Hepatocyte (in vitro differentiated cells): ENCODE results near the gene GIMAP6. TPM values are rescaled to one million over a fixed set of nuclear protein-coding genes. Genes with fewer than 3 reads are reported as not detected.

Source experiments
- DNase-seq: peaks from one replicate; pipeline ENCODE4 v3.0.0-alpha.2; 2016; ENCODE audit warnings: low spot score
- H2AFZ ChIP-seq: fragments of 200-600 bp; sonication (generic); 2 replicates; pipeline ENCODE4 v1.6.0; 2016; ENCODE audit warnings: antibody characterized with exemption, mild to moderate bottlenecking
- H3K27ac ChIP-seq: fragments of 200-600 bp; sonication (generic); 2 replicates; pipeline ENCODE4 v1.5.1; 2016; ENCODE audit warnings: mild to moderate bottlenecking
- H3K27me3 ChIP-seq: fragments of 200-600 bp; sonication (generic); 2 replicates; pipeline ENCODE4 v1.6.1; 2016
- H3K36me3 ChIP-seq: fragments of 200-600 bp; sonication (generic); replicated peaks from 2 replicates; pipeline ENCODE4 v1.5.1; 2016; ENCODE audit warnings: low read depth; ENCODE audit not compliant: insufficient read depth
- H3K4me1 ChIP-seq: fragments of 200-600 bp; sonication (generic); 2 replicates; pipeline ENCODE4 v1.5.1; 2016; ENCODE audit warnings: mild to moderate bottlenecking, moderate library complexity; ENCODE audit not compliant: insufficient read depth
- H3K4me2 ChIP-seq: fragments of 200-600 bp; sonication (generic); 2 replicates; pipeline ENCODE4 v1.6.0; 2016
- H3K4me3 ChIP-seq: fragments of 200-600 bp; sonication (generic); 2 replicates; pipeline ENCODE4 v1.5.1; 2016; ENCODE audit warnings: mild to moderate bottlenecking
- H3K79me2 ChIP-seq: fragments of 200-600 bp; sonication (generic); 2 replicates; pipeline ENCODE4 v1.6.0; 2017; ENCODE audit warnings: mild to moderate bottlenecking
- H3K9me2 ChIP-seq: fragments of 200-600 bp; sonication (generic); replicated peaks from 2 replicates; pipeline ENCODE4 v1.6.0; 2017; ENCODE audit warnings: mild to moderate bottlenecking; ENCODE audit not compliant: insufficient read depth
- H3K9me3 ChIP-seq: fragments of 200-600 bp; sonication (generic); 2 replicates; pipeline ENCODE4 v1.5.1; 2016; ENCODE audit warnings: low read depth, mild to moderate bottlenecking
- H4K20me1 ChIP-seq: fragments of 200-600 bp; sonication (generic); 2 replicates; pipeline ENCODE4 v1.6.0; 2016; ENCODE audit warnings: mild to moderate bottlenecking; ENCODE audit not compliant: insufficient read depth, poor library complexity, severe bottlenecking
- EZH2 ChIP-seq: fragments of 200-600 bp; sonication (generic); IDR thresholded peaks from 2 replicates; pipeline ENCODE4 v1.6.1; 2016; ENCODE audit warnings: antibody characterized with exemption, mild to moderate bottlenecking, borderline replicate concordance
- EZH2phosphoT487 ChIP-seq: fragments of 200-600 bp; sonication (generic); IDR thresholded peaks from one replicate; pipeline ENCODE4 v1.6.1; 2018; ENCODE audit warnings: antibody characterized with exemption, mild to moderate bottlenecking, low read depth, moderate library complexity; ENCODE audit not compliant: unreplicated experiment, severe bottlenecking
- WGBS: methylation state at CpG from one replicate; pipeline ENCODE4 v1.1.6; 2016; ENCODE audit warnings: low lambda C conversion rate; ENCODE audit errors: missing lambda C conversion rate; 5-methylcytosine and 5-hydroxymethylcytosine counted together
- polyA plus RNA-seq: library from polyadenylated mRNA; unstranded; fragments of >200 nt; fragmentation: Nextera tagmentation; extraction: Ambion mirVana; gene quantifications from 2 replicates; pipeline ENCODE4 v1.2.1, GENCODE V29; 2016
- total RNA-seq: library from RNA; depleted of rRNA; stranded (reverse); fragments of >200 nt; gene quantifications from 2 replicates; pipeline ENCODE4 v1.2.3, GENCODE V29; 2014
- TF ChIP-seq, protein P1 (sequence below): fragments of 200-600 bp; sonication (generic); IDR thresholded peaks from 2 replicates; pipeline ENCODE4 v1.5.1; 2016; ENCODE audit warnings: antibody characterized with exemption, mild to moderate bottlenecking; ENCODE audit not compliant: poor library complexity

The GIMAP6 gene
- total and polyA plus RNA-seq, 2 experiments from 2014 or later, result 0.27 to 0.82 TPM

DNA sequence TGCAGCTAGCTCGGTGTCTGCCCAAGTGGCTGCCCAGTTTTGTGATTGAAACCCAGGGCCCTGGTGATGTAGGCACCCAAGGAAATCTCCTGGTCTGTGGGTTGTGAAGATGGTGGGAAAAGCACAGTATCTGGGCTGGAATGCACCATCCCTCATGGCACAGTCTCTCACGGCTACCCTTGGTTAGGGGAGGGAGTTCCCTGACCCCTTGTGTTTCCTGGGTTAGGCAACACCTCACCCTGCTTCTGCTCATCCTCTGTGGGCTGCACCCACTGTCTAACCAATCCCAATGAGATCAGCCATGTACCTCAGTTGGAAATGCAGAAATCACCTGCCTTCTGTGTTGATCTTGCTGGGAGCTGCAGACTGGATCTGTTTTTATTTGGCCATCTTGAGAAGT lies 37.4 kb downstream of the GIMAP6 start:
- Histone ChIP-seq H3K4me2 (no peak overlapping the region), H3K9me3 (no peaks in the 10 kb centered on the region), H4K20me1 (no peaks in the 10 kb centered on the region), H3K36me3 (no peaks in the 10 kb centered on the region), H3K79me2 (no peaks in the 10 kb centered on the region), H3K4me1 (no peaks in the 10 kb centered on the region), H3K9me2 (no peaks in the 10 kb centered on the region), H3K27ac (no peak overlapping the region), H3K27me3 (no peaks in the 10 kb centered on the region), H2AFZ (no peak overlapping the region), H3K4me3 (no peak overlapping the region)
- 85% methylated on average over 2 of the region's 2 CpGs for WGBS
- TF ChIP-seq, protein P1, sequence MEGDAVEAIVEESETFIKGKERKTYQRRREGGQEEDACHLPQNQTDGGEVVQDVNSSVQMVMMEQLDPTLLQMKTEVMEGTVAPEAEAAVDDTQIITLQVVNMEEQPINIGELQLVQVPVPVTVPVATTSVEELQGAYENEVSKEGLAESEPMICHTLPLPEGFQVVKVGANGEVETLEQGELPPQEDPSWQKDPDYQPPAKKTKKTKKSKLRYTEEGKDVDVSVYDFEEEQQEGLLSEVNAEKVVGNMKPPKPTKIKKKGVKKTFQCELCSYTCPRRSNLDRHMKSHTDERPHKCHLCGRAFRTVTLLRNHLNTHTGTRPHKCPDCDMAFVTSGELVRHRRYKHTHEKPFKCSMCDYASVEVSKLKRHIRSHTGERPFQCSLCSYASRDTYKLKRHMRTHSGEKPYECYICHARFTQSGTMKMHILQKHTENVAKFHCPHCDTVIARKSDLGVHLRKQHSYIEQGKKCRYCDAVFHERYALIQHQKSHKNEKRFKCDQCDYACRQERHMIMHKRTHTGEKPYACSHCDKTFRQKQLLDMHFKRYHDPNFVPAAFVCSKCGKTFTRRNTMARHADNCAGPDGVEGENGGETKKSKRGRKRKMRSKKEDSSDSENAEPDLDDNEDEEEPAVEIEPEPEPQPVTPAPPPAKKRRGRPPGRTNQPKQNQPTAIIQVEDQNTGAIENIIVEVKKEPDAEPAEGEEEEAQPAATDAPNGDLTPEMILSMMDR, result no peak
- TF ChIP-seq EZH2phosphoT487, result no peak
- TF ChIP-seq EZH2, result no peak
- DNase-seq, result no peak

DNA sequence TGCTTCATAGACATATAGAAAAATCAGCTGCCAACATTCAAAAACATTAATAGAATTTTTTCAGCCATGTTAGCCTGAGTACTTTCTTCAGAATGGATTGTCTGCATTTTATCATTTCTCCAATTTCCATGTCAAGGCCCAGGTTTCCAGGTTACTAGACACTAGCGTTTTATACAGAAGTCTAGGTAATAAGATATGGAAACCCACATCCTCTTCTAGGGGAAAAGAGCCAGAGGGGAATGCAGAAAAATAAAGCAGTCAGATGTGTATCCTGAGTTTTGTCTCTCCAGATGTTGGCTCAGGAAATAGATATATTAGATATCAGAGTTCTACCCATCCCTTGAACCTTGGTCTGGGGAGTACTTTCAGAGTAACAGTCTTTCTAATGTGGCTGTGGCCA lies 44.6 kb downstream of the GIMAP6 start:
- H3K9me2 ChIP-seq, result no peaks in the 10 kb centered on the region
- no peaks in the 10 kb centered on the region for H3K36me3 ChIP-seq
- no peak overlapping the region for H3K27ac ChIP-seq
- DNase-seq, result no peak
- 88% methylated on average over 1 of the region's 1 CpG for WGBS
- no peak for TF ChIP-seq EZH2
- no peak for TF ChIP-seq EZH2phosphoT487
- TF ChIP-seq, protein P1, result no peak
- no peak overlapping the region for H2AFZ ChIP-seq
- no peak overlapping the region for H3K4me3 ChIP-seq
- no peaks in the 10 kb centered on the region for H3K4me1 ChIP-seq
- H3K4me2 ChIP-seq, result no peak overlapping the region
- H3K27me3 ChIP-seq, result no peaks in the 10 kb centered on the region
- H3K79me2 ChIP-seq, result no peaks in the 10 kb centered on the region
- no peaks in the 10 kb centered on the region for H4K20me1 ChIP-seq
- H3K9me3 ChIP-seq, result no peaks in the 10 kb centered on the region

DNA sequence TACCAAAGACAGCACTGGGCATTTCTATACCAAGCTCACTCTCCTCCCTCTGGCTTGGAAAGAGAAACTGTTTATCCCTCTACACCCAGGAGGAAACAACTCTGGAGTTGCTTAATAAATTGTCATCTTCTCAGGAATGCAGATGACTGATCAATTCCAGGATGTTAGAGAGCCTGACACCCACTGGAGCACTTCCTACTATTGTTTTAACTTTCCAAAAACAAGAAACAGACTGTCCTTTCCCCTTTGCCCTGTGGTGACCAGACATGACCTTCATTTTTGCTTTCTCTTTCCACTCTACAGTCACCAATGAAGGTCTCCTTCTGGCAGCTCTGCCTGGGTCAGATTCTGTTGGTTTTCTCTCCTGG lies 45.4 kb downstream of the GIMAP6 start:
- DNase-seq, result no peak
- Histone ChIP-seq H3K79me2 (no peaks in the 10 kb centered on the region), H3K36me3 (no peaks in the 10 kb centered on the region), H3K9me2 (no peaks in the 10 kb centered on the region), H3K27me3 (no peaks in the 10 kb centered on the region), H3K4me3 (no peak overlapping the region), H2AFZ (no peak overlapping the region), H3K4me1 (no peaks in the 10 kb centered on the region), H3K9me3 (no peaks in the 10 kb centered on the region), H3K27ac (no peak overlapping the region), H3K4me2 (no peak overlapping the region), H4K20me1 (no peaks in the 10 kb centered on the region)
- TF ChIP-seq EZH2, result no peak
- no peak for TF ChIP-seq EZH2phosphoT487
- TF ChIP-seq, protein P1, result no peak

DNA sequence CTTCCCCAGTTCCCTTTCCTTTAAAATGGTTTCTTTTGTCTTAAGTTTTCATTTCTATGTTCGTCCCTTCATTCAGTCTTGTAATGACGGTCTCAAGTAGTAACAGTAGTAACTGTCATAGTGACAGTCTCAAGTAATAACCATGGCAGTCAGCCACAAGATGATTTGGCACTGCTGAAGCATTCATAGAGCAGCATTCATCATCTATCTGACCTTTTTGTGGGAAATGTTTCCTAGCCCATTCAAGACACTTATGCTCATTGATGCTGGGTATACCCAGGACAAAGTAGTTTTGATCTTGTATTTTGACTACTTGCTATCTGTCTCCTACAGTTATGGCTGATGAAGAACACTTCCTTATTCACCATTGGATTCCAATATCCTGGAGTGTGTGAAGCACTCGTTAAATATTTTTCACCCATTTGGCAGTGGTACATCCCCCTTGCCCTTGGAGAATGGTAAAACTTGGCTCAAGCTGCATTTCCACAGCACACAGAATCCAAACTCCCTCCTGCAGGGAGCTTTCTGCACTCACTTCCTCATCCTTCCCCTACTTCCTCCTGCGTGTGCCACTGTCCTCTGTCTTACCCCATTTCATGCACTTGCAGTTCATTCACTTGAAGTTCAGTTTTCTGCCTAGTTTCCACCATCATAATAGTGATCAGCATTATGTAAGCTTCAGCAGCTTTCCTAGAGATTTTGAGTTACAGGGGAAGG lies 46.0 kb downstream of the GIMAP6 start:
- Histone ChIP-seq H4K20me1 (no peaks in the 10 kb centered on the region), H3K36me3 (no peaks in the 10 kb centered on the region), H3K9me2 (no peaks in the 10 kb centered on the region), H3K4me2 (no peak overlapping the region), H3K27ac (no peak overlapping the region), H3K4me1 (no peaks in the 10 kb centered on the region), H3K27me3 (no peaks in the 10 kb centered on the region), H2AFZ (no peak overlapping the region), H3K4me3 (no peak overlapping the region), H3K79me2 (no peaks in the 10 kb centered on the region), H3K9me3 (no peaks in the 10 kb centered on the region)
- WGBS, result 68% methylated on average over 4 of the region's 4 CpGs
- TF ChIP-seq EZH2phosphoT487, result no peak
- TF ChIP-seq, protein P1, result no peak
- no peak for DNase-seq
